IMR-90 (cell line): Measurements from ENCODE around the gene CMBL. TPM values are rescaled to one million over a fixed set of nuclear protein-coding genes. Genes with fewer than 3 reads are reported as not detected.

Experiments used
- ATAC-seq: fragments of 200-7000 bp; cut with Tn5 transposase; 2 replicates; pipeline ENCODE4 v1.9.1; 2020; ENCODE audit warnings: low read depth, mild to moderate bottlenecking, moderate library complexity
- BruUV-seq: library from RNA; stranded (reverse); fragments of 400-500 nt; replicated peaks from 2 replicates; lab custom pipeline; 2021; lab: Mats Ljungman, UMichigan
- CTCF ChIA-PET: fragments of 300-600 bp; formaldehyde crosslinking; extraction: SDS; loops from one replicate; lab custom pipeline; 2021; ENCODE audit warnings: antibody characterized with exemption; lab: Yijun Ruan, JAX
- POLR2A ChIA-PET: fragments of 300-600 bp; sonication (Branson Sonifier 250); formaldehyde crosslinking; loops from one replicate; lab custom pipeline; 2022; ENCODE audit warnings: antibody characterized with exemption; ENCODE audit not compliant: unreplicated experiment; lab: Charles Lee
- DNase-seq: peaks from one replicate; pipeline ENCODE4 v3.0.0; 2013
- H2AFZ ChIP-seq: replicated peaks from 2 replicates; pipeline ENCODE3; 2013; ENCODE audit warnings: low read length, mild to moderate bottlenecking; ENCODE audit not compliant: poor library complexity
- H2AK5ac ChIP-seq: 2 replicates; pipeline ENCODE4 v1.6.1; 2013; ENCODE audit warnings: low read depth, low read length, inconsistent platforms
- H2AK9ac ChIP-seq: replicated peaks from 2 replicates; pipeline ENCODE3; 2013; ENCODE audit warnings: mild to moderate bottlenecking, low read depth, low read length, moderate library complexity; ENCODE audit not compliant: poor library complexity
- H2BK120ac ChIP-seq: 2 replicates; pipeline ENCODE4 v1.6.1; 2013; ENCODE audit warnings: low read depth, low read length, inconsistent platforms
- H2BK15ac ChIP-seq: 3 replicates; pipeline ENCODE4 v1.6.1; 2013; ENCODE audit warnings: low read depth, low read length, inconsistent platforms
- H2BK20ac ChIP-seq: 2 replicates; pipeline ENCODE4 v1.6.1; 2013; ENCODE audit warnings: low read depth, mild to moderate bottlenecking, inconsistent platforms, low read length, moderate library complexity
- H2BK5ac ChIP-seq: 2 replicates; pipeline ENCODE4 v1.6.1; 2013; ENCODE audit warnings: mild to moderate bottlenecking, low read depth, low read length, inconsistent platforms; ENCODE audit not compliant: poor library complexity, severe bottlenecking
- H3K14ac ChIP-seq: replicated peaks from 2 replicates; pipeline ENCODE4 v1.6.1; 2013; ENCODE audit warnings: low read depth, low read length, inconsistent platforms
- H3K18ac ChIP-seq: 2 replicates; pipeline ENCODE4 v1.6.1; 2013; ENCODE audit warnings: low read depth, low read length, control low read depth
- H3K23ac ChIP-seq: 2 replicates; pipeline ENCODE4 v1.6.1; 2013; ENCODE audit warnings: low read depth, low read length, inconsistent platforms
- H3K27ac ChIP-seq: 2 replicates; pipeline ENCODE4 v1.5.1; 2013; ENCODE audit warnings: mild to moderate bottlenecking, control low read depth, low read length; ENCODE audit not compliant: insufficient read depth
- H3K27me3 ChIP-seq: 2 replicates; pipeline ENCODE4 v1.6.1; 2013; ENCODE audit warnings: low read length; ENCODE audit not compliant: control insufficient read depth, insufficient read depth
- H3K36me3 ChIP-seq: 2 replicates; pipeline ENCODE4 v1.6.1; 2013; ENCODE audit warnings: low read length, mixed read lengths; ENCODE audit not compliant: control insufficient read depth, insufficient read depth
- H3K4ac ChIP-seq: 2 replicates; pipeline ENCODE4 v1.6.1; 2013; ENCODE audit warnings: low read depth, low read length, inconsistent platforms
- H3K4me1 ChIP-seq: 2 replicates; pipeline ENCODE4 v1.6.1; 2013; ENCODE audit warnings: low read length, mixed read lengths; ENCODE audit not compliant: control insufficient read depth, insufficient read depth
- H3K4me2 ChIP-seq: 2 replicates; pipeline ENCODE4 v1.6.1; 2013; ENCODE audit warnings: low read depth, mild to moderate bottlenecking, control low read depth, low read length, moderate library complexity
- H3K4me3 ChIP-seq: 2 replicates; pipeline ENCODE4 v1.5.1; 2013; ENCODE audit warnings: low read depth, mild to moderate bottlenecking, control low read depth, low read length, moderate library complexity; ENCODE audit not compliant: insufficient read depth
- H3K56ac ChIP-seq: 2 replicates; pipeline ENCODE4 v1.6.1; 2013; ENCODE audit warnings: low read length, inconsistent platforms; ENCODE audit not compliant: insufficient read depth; ENCODE audit errors: extremely low read depth
- H3K79me1 ChIP-seq, 2 experiments: 2 replicates each; pipeline ENCODE4 v1.6.1; 2013; ENCODE audit warnings: low read length in 2 of 2, inconsistent platforms in 1 of 2, low read depth in 1 of 2
- H3K9ac ChIP-seq: 2 replicates; pipeline ENCODE4 v1.6.1; 2013; ENCODE audit warnings: low read depth, low read length, control low read depth
- H3K9me1 ChIP-seq: 2 replicates; pipeline ENCODE4 v1.6.1; 2013; ENCODE audit warnings: low read length, inconsistent platforms; ENCODE audit not compliant: insufficient read depth
- H3K9me3 ChIP-seq: 2 replicates; pipeline ENCODE4 v1.6.1; 2013; ENCODE audit warnings: low read length; ENCODE audit not compliant: control insufficient read depth, insufficient read depth
- H4K20me1 ChIP-seq: 2 replicates; pipeline ENCODE4 v1.6.1; 2013; ENCODE audit warnings: low read length, inconsistent platforms; ENCODE audit not compliant: insufficient read depth
- H4K5ac ChIP-seq: 2 replicates; pipeline ENCODE4 v1.6.1; 2013; ENCODE audit warnings: mild to moderate bottlenecking, low read depth, low read length, control low read depth
- H4K8ac ChIP-seq, 2 experiments: 2 replicates each; pipeline ENCODE4 v1.6.1; 2013; ENCODE audit warnings: low read depth in 2 of 2, low read length in 2 of 2, control low read depth in 1 of 2, inconsistent platforms in 1 of 2
- H4K91ac ChIP-seq: 2 replicates; pipeline ENCODE4 v1.6.1; 2013; ENCODE audit warnings: low read depth, low read length, inconsistent platforms; ENCODE audit not compliant: insufficient read depth
- BHLHE40 ChIP-seq: fragments of 150-350 bp; IDR thresholded peaks from 2 replicates; pipeline ENCODE4 v1.6.1; 2016; ENCODE audit warnings: mild to moderate bottlenecking, low read depth, low read length
- CEBPB ChIP-seq: IDR thresholded peaks from 2 replicates; pipeline ENCODE4 v1.6.1; 2012; ENCODE audit warnings: low read depth, low read length, improper control_type of control experiment
- POLR2A ChIP-seq: IDR thresholded peaks from 2 replicates; pipeline ENCODE4 v1.6.1; 2012; ENCODE audit warnings: mild to moderate bottlenecking, low read depth, low read length
- WGBS, 2 experiments: methylation state at CpG; one replicate each; pipeline versions ENCODE4 v1.1.5 to v1.1.7; 2013; ENCODE audit warnings: missing lambda C conversion rate in 2 of 2; ENCODE audit not compliant: insufficient read length in 1 of 2; ENCODE audit errors: extremely low coverage in 2 of 2; 5-methylcytosine and 5-hydroxymethylcytosine counted together
- dilution Hi-C: fragments of 300-500 bp; cut with HindIII; formaldehyde crosslinking; loops from one replicate; pipeline ENCODE4 v1.14.3; 2018; ENCODE audit warnings: low sequenced_read_pairs; ENCODE audit not compliant: unreplicated experiment
- in situ Hi-C: fragments of 300-500 bp; cut with MboI; formaldehyde crosslinking; loops from 3 replicates; pipeline ENCODE4 v1.14.3; 2019; ENCODE audit warnings: low sequenced_read_pairs, inconsistent platforms, mixed read lengths
- intact Hi-C: fragments of 100-400 bp; cut with micrococcal nuclease; formaldehyde crosslinking; loops from 2 replicates; pipeline ENCODE4 v1.10.0; 2022
- polyA plus RNA-seq, 3 experiments: library from polyadenylated mRNA; depleted of rRNA; stranded (reverse); fragments of >200 nt; gene quantifications; 2 replicates each; pipeline ENCODE4 v1.2.3, GENCODE V29; 2012; ENCODE audit warnings: low replicate concordance in 1 of 3
- total RNA-seq: library from RNA; depleted of rRNA; stranded (reverse); fragments of >200 nt; gene quantifications from 2 replicates; pipeline ENCODE4 v1.2.3, GENCODE V29; 2012

CMBL gene
- total and polyA plus RNA-seq, 2 of the 4 experiments (the other 2 are of a cell fraction) = 5.0 to 26.3 TPM

DNA sequence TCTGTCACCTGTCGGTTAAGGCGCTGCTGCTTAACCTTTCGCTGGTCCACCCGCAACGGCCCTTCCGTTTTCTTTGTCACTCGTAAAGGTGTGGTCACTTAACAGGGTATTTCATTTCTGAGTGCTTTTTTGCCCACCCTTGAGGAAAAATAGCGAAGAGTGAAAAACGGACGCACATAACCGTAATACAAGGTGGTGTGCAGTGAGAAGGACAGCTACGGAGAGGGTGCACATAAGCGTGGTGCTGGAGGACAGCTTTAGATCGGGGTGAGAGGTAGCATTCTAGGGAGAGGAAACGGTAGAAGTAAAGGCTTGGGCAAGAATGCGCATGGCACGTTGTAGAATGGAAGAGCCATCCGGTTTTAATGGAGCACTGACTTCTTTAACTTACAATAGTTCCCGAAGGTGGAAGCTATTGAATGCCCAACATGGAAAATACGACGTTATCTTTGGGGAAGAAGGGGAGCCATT lies 56.9 kb downstream of the CMBL start:
- H3K4me3 ChIP-seq = peak overlapping the region; percentile 64
- peak overlapping the region; percentile 98 for H2AFZ ChIP-seq
- H3K9me1 ChIP-seq = peaks cover 10% of the 10 kb centered on the region; the same call in 1 of the 2 replicates
- peak overlapping the region; percentile 100 for H3K14ac ChIP-seq
- H3K23ac ChIP-seq = peak overlapping the region; percentile 99
- no peak overlapping the region for H2BK20ac ChIP-seq
- H3K9me3 ChIP-seq = no peaks in the 10 kb centered on the region
- H3K9ac ChIP-seq = peak overlapping the region; percentile 97
- in situ Hi-C loops = no loop called here
- H3K79me1 ChIP-seq = peaks cover 18 to 66% of the 10 kb centered on the region in 2 experiments
- ChIA-PET CTCF (no interaction called here), POLR2A (no interaction called here)
- peak; percentile 10; the same call in 1 of the 2 replicates for TF ChIP-seq CEBPB
- no peak for TF ChIP-seq POLR2A
- TF ChIP-seq BHLHE40 = no peak
- peak overlapping the region; percentile 94 for H2BK5ac ChIP-seq
- H3K27ac ChIP-seq = peak overlapping the region; percentile 96
- H4K91ac ChIP-seq = peak overlapping the region; percentile 84
- dilution Hi-C loops = no loop called here
- DNase-seq (peak; percentile 41), ATAC-seq (peak; percentile 18; the same call in 1 of the 2 replicates)
- H2AK5ac ChIP-seq = peak overlapping the region; percentile 99
- BruUV-seq = no TSS peak
- H2AK9ac ChIP-seq = peak overlapping the region; percentile 98
- peak overlapping the region; percentile 16; the same call in 1 of the 3 replicates for H2BK15ac ChIP-seq
- peak overlapping the region; percentile 94 for H3K56ac ChIP-seq
- peak overlapping the region; percentile 94 for H3K4me2 ChIP-seq
- intact Hi-C loops = no loop called here
- no peak overlapping the region for H3K18ac ChIP-seq
- peak overlapping the region; percentile 97 to 99; a peak in 3 of 4 replicates for H4K8ac ChIP-seq
- H3K27me3 ChIP-seq = no peaks in the 10 kb centered on the region
- H2BK120ac ChIP-seq = peak overlapping the region; percentile 39; the same call in 1 of the 2 replicates
- H3K4me1 ChIP-seq = peaks cover 8% of the 10 kb centered on the region
- H3K36me3 ChIP-seq = peaks cover 6% of the 10 kb centered on the region
- H3K4ac ChIP-seq = peak overlapping the region; percentile 100
- H4K20me1 ChIP-seq = peaks cover 47% of the 10 kb centered on the region
- WGBS, 2 experiments = 0% methylated on average over 8 of the region's 21 CpGs; no CpG with 5 or more reads in 1 of the 2 experiments
- H4K5ac ChIP-seq = peak overlapping the region; percentile 25; the same call in 1 of the 2 replicates
